ENCODE measurements around the gene FANCG.
A peak's percentile ranks its signal among the peaks of the same experiment; 100 is the strongest.

Gene FANCG

DNA sequence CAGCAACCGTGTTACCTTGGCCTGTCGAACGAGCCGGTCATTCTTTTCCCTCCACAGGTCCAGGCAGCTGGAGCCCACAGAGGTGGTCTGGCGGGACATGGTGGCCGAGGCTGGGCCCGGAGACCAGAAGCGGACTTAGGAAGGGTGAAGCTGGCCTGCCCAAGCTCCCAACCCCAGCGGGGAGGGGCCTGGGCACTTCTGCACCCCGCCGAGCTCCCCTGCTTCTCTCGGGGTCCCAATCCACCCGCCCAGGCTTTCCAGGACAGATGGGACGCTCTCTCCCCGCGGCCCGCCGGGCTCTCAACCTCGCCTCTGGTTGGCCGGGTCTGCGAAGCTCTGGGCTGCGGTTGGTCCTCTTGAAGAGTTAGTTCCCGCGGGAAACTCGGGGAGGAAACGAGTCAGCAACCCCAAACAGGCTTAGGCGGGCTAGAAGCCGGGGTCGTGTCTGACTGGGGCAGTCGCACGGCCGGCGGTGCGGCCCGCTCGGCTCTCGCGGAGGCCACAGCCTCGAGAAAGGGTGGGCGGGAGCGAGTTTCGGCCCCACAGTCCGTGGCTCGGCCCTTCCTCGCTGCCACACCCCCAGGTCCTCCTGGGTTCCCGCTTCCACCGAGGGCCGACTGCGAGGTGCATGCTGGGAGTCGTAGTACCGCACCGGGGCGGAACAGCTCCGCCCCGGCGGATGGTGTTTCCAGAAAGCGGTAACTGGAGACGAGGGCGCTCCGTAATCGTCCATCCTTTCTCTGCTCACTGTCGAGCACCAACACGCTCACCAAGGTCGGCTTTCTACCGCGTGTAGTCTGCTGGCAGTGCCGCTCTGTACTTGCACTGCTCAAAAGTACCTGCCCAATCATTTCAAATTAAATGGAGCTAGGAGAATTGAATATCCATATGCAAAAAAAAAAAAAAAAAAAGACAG is at the start of gene FANCG:
TSS of gene FANCG (minus strand) at position 517 of the 916 bp plus-strand sequence. CDS start at position 99, 418 bp downstream.
- TF ChIP-seq, protein P1, sequence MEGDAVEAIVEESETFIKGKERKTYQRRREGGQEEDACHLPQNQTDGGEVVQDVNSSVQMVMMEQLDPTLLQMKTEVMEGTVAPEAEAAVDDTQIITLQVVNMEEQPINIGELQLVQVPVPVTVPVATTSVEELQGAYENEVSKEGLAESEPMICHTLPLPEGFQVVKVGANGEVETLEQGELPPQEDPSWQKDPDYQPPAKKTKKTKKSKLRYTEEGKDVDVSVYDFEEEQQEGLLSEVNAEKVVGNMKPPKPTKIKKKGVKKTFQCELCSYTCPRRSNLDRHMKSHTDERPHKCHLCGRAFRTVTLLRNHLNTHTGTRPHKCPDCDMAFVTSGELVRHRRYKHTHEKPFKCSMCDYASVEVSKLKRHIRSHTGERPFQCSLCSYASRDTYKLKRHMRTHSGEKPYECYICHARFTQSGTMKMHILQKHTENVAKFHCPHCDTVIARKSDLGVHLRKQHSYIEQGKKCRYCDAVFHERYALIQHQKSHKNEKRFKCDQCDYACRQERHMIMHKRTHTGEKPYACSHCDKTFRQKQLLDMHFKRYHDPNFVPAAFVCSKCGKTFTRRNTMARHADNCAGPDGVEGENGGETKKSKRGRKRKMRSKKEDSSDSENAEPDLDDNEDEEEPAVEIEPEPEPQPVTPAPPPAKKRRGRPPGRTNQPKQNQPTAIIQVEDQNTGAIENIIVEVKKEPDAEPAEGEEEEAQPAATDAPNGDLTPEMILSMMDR (IDR thresholded peaks at IDR 0.05; ENCODE audit: borderline replicate concordance, extremely low read depth, low read length, poor library complexity, severe bottlenecking): no peak
- no peak for TF ChIP-seq EZH2 (IDR thresholded peaks at IDR 0.05; ENCODE audit: borderline replicate concordance, low read depth, low read length, severe bottlenecking)

GRCh38 chr9:35116898-35117551 is 37.3 kb upstream of the FANCG start:
- Histone ChIP-seq H3K4me1 (ENCODE audit: insufficient read depth, low read length) (peaks cover 40% of the 10 kb centered on the region), H3K36me3 (ENCODE audit: insufficient read depth, low read length) (no peaks in the 10 kb centered on the region), H3K27me3 (ENCODE audit: insufficient read depth, low read length, poor library complexity) (no peaks in the 10 kb centered on the region), H3K9me3 (ENCODE audit: insufficient read depth, low read length, severe bottlenecking) (no peaks in the 10 kb centered on the region), H3K4me2 (ENCODE audit: insufficient read depth, low read length) (peak overlapping the region; percentile 92), H4K20me1 (ENCODE audit: insufficient read depth, low read length) (no peaks in the 10 kb centered on the region), H2AFZ (ENCODE audit: low read depth, low read length) (peak overlapping the region; percentile 74), H3K79me2 (ENCODE audit: insufficient read depth, low read length) (no peaks in the 10 kb centered on the region), H3K27ac (ENCODE audit: low read length) (peak overlapping the region; percentile 56; the same call in 1 of the 2 replicates), H3K9ac (ENCODE audit: low read depth, low read length) (peak overlapping the region; percentile 36; the same call in 1 of the 2 replicates), H3K4me3 (ENCODE audit: low read depth in 1 of 2, low read length in 2 of 2) (peak overlapping the region in 1 of 2 experiments; percentile 65; a peak in 2 of 4 replicates)
- ATAC-seq (ENCODE audit: insufficient read depth, low read depth) (peak; percentile 63), DNase-seq (peak; percentile 85)
- TF ChIP-seq, protein P1 (IDR thresholded peaks at IDR 0.05; ENCODE audit: borderline replicate concordance, extremely low read depth, low read length, poor library complexity, severe bottlenecking): peak; percentile 91
- no peak for TF ChIP-seq EZH2 (IDR thresholded peaks at IDR 0.05; ENCODE audit: borderline replicate concordance, low read depth, low read length, severe bottlenecking)

More for the DNA sequence above, at the start of gene FANCG:
- peak within 1 kb of the TSS; percentile 76 for H3K9ac ChIP-seq (ENCODE audit: low read depth, low read length)
- DNase-seq (peak; percentile 89), ATAC-seq (ENCODE audit: insufficient read depth, low read depth) (peak; percentile 89)
- peaks cover 39% of the 10 kb centered on the region for H3K79me2 ChIP-seq (ENCODE audit: insufficient read depth, low read length)
- peak within 1 kb of the TSS; percentile 51 to 73 for H3K4me3 ChIP-seq (ENCODE audit: low read depth in 1 of 2, low read length in 2 of 2)
- H3K9me3 ChIP-seq (ENCODE audit: insufficient read depth, low read length, severe bottlenecking): no peaks in the 10 kb centered on the region
- H3K36me3 ChIP-seq (ENCODE audit: insufficient read depth, low read length): peaks cover 37% of the 10 kb centered on the region
- peaks cover 19% of the 10 kb centered on the region for H4K20me1 ChIP-seq (ENCODE audit: insufficient read depth, low read length)
- H3K4me1 ChIP-seq (ENCODE audit: insufficient read depth, low read length): peaks cover 50% of the 10 kb centered on the region
- H3K4me2 ChIP-seq (ENCODE audit: insufficient read depth, low read length): peak within 1 kb of the TSS; percentile 91
- peak within 1 kb of the TSS; percentile 72 for H2AFZ ChIP-seq (ENCODE audit: low read depth, low read length)
- H3K27ac ChIP-seq (ENCODE audit: low read length): peak within 1 kb of the TSS; percentile 95
- H3K27me3 ChIP-seq (ENCODE audit: insufficient read depth, low read length, poor library complexity): no peaks in the 10 kb centered on the region

- H3K4me2 ChIP-seq (ENCODE audit: insufficient read depth, low read length): peak overlapping the region; percentile 92
- DNase-seq (no peak), ATAC-seq (ENCODE audit: insufficient read depth, low read depth) (peak; percentile 0; the same call in 1 of the 3 replicates)
- H4K20me1 ChIP-seq (ENCODE audit: insufficient read depth, low read length): no peaks in the 10 kb centered on the region
- H3K79me2 ChIP-seq (ENCODE audit: insufficient read depth, low read length): no peaks in the 10 kb centered on the region
- no peak for TF ChIP-seq EZH2 (IDR thresholded peaks at IDR 0.05; ENCODE audit: borderline replicate concordance, low read depth, low read length, severe bottlenecking)
- TF ChIP-seq, protein P1 (IDR thresholded peaks at IDR 0.05; ENCODE audit: borderline replicate concordance, extremely low read depth, low read length, poor library complexity, severe bottlenecking): no peak
- H3K9me3 ChIP-seq (ENCODE audit: insufficient read depth, low read length, severe bottlenecking): no peaks in the 10 kb centered on the region
- peak overlapping the region in 1 of 2 experiments; percentile 65; a peak in 2 of 4 replicates for H3K4me3 ChIP-seq (ENCODE audit: low read depth in 1 of 2, low read length in 2 of 2)
- H3K27ac ChIP-seq (ENCODE audit: low read length): peak overlapping the region; percentile 56
- H2AFZ ChIP-seq (ENCODE audit: low read depth, low read length): peak overlapping the region; percentile 74
- no peaks in the 10 kb centered on the region for H3K36me3 ChIP-seq (ENCODE audit: insufficient read depth, low read length)
- H3K27me3 ChIP-seq (ENCODE audit: insufficient read depth, low read length, poor library complexity): no peaks in the 10 kb centered on the region
- peak overlapping the region; percentile 36 for H3K9ac ChIP-seq (ENCODE audit: low read depth, low read length)
- H3K4me1 ChIP-seq (ENCODE audit: insufficient read depth, low read length): peaks cover 45% of the 10 kb centered on the region
Measured at GRCh38 chr9:35116539-35116897, 36.8 kb upstream of the FANCG start.

Data from DND-41 (cell line).